HG03442 (cell line): Measurements from ENCODE around the gene YY2.
"Not testable (repeated sequence)": the region's sequence is repeated elsewhere in the genome, so short reads cannot be mapped to it uniquely, and the experiment has no call there.

Source experiments
- ATAC-seq: cut with Tn5 transposase; IDR thresholded peaks from one replicate; pipeline ENCODE4 v1.9.1; 2021; ENCODE audit warnings: mild to moderate bottlenecking, moderate library complexity; ENCODE audit not compliant: unreplicated experiment

Gene YY2

DNA sequence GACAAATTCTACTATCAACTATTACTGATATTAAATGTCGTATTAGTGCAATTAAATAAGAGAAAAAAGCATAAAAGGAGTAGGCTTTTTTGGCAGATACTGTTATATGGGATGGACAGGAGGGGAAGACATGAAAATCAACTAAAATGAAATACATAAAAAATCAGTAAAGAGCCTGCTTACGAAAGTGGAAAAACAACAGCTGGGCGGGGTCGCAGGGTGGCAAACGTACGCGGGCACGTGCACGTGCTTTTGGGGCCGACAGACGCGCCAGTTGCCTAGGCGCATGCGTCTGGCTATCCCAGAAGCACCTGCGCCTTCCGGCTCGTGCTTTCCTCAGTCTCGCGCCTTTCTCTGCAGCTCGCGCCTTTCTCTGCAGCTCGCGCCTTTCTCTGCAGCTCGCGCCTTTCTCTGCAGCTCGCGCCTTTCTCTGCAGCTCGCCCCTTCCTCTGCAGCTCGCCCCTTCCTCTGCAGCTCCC, at the start of gene YY2:
Gene YY2 (plus strand): TSS at position 51 of the 479 bp plus-strand sequence. CDS start 498 bp downstream, outside the sequence.
- ATAC-seq: no peak

- ATAC-seq: no peak
Observed at GRCh38 chrX:21806691-21807090, 49.1 kb upstream of the YY2 start.

DNA sequence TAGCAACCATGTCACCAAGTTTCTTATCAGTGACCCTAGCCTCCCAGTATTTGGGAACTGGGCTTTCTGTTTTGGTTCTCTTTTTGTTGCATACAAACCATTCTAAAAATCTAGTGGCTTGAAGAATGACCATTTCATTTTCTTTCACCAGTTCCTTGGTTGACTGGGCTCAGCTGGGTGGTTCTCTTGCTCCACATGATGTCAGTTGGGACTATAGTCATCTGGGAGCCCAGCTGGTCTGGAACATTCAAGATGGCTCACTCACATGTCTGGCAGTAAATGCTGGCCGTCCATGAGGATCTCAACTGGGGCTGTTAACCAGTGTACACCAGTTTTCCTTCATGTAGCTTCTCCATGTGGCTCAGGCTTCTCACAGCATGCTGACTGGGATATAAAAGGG, 44.0 kb upstream of the YY2 start:
- no peak for ATAC-seq

DNA sequence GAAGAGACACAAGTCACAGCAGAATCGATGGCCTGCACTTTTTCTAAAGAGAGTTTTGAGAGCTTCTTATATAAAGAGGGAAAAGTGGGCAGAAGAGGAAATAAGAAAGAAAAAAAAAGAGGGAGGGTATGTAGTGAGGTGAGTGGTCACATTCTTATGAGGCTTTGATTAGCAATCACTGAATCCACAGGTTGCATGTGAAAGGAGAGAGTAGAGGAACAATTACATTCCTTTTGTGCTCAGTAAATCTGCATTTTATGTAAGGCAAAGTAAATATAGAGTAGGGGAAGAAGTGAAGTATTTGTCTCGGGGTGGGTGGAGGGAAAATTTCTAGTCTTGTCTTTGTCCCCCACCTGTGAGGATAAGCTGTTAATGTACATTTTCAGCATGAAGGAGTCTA, 43.2 kb upstream of the YY2 start:
- ATAC-seq: no peak

- no peak for ATAC-seq
Observed at GRCh38 chrX:21813612-21814368, 42.0 kb upstream of the YY2 start.

- ATAC-seq: no peak
Observed at GRCh38 chrX:21816136-21816535, 39.7 kb upstream of the YY2 start.

DNA sequence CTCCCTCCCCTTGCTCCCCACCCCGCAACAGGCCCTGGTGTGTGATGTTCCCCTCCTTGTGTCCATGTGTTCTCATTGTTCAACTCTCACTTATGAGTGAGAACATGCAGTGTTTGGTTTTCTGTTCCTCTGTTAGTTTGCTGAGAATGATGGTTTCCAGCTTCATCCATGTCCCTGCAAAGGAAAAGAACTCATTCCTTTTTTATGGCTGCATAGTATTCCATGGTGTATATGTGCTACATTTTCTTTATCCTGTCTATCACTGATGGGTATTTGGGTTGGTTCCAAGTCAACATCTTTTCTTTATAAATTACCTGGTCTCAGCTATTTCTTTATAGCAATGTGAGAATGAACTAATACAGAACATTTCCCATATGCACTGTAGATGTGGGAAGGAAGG, 35.6 kb upstream of the YY2 start:
- not testable (repeated sequence) for ATAC-seq

DNA sequence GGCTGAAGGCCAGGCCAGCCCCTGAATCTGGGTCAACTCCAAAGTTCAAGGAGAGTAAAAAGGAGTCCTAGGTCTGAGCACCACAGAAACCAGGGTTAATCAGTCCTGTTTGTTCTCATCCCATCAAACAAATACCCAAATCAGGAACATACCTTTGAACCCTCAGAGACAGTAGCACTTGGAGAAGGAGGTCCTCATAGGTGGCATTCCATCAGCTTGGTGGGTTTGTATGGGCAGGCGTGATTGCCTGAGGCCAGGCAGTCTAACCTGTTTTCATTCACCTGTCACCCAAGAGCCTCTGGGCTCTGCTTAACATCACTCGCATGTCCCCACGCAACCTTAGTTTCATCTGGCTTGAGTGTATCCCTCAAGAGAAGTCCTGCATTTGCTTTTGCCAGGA, 33.9 kb upstream of the YY2 start:
- ATAC-seq: no peak

DNA sequence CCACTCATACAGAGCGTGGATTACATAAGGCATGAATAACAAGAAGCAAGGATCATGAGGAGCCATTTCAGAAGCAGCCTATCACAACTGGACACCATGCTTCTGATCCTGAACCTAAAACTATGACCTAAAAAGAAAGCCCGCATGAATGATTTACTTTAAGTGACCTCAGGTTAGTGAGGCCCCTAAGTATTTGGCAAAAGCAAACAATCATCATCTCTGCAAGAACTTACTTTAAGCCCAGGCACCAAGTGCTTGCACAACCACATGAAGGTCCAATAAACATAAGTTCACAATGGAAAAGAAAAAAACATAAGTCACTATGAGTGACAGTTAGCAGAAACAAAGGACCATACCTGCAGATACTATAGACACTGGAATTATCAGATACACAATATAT, 24.3 kb upstream of the YY2 start:
- ATAC-seq: no peak

GRCh38 chrX:21837056-21837455, 18.7 kb upstream of the YY2 start:
- no peak for ATAC-seq

DNA sequence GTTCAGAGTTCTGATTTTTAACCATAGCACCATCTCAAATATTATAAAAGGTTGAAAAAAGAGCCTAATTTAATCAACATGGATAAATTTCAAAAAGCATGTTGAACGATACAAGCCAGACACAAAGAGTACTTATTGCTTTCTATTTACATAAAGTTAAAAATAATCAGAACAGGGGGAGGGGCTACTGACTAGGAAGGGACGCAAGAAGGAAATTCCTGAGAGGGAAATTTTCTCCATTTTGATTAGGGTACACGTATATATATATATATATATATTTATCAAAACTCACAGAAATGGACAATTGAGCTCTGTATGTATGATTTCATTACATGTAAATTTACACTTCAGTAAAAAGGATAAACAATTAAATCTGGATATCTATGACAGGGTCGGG, 16.9 kb upstream of the YY2 start:
- no peak for ATAC-seq

GRCh38 chrX:21839334-21840192, 16.2 kb upstream of the YY2 start, which contains the start of gene MBTPS2:
TSS of gene MBTPS2 (plus strand) at chrX:21839617. CDS start at chrX:21839735, 118 bp downstream.
- ATAC-seq: peak; percentile 84

- ATAC-seq: peak; percentile 13
Observed at GRCh38 chrX:21840193-21840545, 15.6 kb upstream of the YY2 start.

DNA sequence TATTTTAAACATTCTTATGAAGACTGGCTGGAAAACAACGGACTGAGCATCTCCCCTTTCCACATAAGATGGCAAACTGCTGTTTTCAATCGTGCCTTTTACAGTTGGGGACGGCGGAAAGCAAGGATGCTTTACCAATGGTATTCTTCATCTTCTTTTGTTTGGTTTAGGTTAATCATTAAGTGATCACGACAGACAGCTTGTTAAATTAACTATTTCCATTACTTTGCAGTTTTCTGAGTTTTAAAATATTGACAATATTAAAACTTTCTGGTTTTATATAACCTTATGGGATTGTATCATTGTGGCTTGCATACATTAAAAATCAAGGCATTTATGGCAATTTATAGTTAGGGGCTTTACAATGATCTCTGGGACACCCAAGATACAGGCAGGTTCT, 12.6 kb upstream of the YY2 start:
- ATAC-seq: no peak

- no peak for ATAC-seq
Observed at GRCh38 chrX:21845096-21845495, 10.7 kb upstream of the YY2 start.

DNA sequence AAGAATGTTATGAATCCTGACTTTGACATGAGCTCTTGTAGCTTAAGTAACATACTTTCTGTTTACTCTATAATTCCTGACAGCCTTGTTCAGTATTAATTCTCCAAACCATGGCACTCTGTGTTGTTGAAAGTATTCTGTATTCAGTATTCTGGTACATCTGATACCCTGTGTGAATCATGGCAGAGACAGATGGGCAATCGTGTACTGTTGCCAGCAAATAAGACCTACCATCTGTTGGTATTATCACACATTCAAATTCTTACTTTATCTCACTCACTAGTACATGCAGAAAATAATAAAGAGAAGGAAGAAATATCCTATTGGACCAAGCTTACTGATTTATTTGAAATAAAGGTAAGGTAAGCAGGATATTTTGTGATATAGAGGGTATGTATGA, 8.4 kb upstream of the YY2 start:
- no peak for ATAC-seq

- no peak for ATAC-seq
Observed at GRCh38 chrX:21853578-21853977, 2.2 kb upstream of the YY2 start.

GRCh38 chrX:21856504-21856903, 717 bp downstream of the YY2 start:
- no peak for ATAC-seq

- ATAC-seq: no peak
Observed at GRCh38 chrX:21863241-21863640, 7.5 kb downstream of the YY2 start.

GRCh38 chrX:21865436-21865835, 9.6 kb downstream of the YY2 start:
- ATAC-seq: no peak

DNA sequence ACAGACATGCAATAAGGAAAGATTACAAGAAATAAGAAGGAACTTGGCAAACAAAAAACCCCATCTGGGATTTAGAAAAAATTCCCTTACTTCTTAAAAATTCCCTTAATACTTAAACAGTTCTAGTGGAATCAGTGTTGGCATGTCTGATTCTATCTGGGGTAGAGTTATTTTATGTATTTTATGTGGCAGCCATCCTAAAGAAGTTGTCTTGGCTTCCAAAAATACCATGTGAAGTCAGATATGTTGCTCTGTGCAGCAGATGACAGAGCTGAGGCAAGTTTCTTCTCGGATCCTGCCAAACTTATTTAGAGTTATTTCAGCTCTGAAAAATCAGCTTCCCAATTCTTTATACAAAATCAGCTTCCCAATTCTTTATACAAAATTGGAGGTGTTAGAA, 14.7 kb downstream of the YY2 start:
- ATAC-seq: no peak
